ENCODE measurements around the gene AFF3.

Gene AFF3

GRCh38 chr2:99571954-99572353 is 570.4 kb downstream of the AFF3 start:
- DNase-seq, result no peak

- no peak for DNase-seq
These were observed 570.9 kb downstream of the AFF3 start for GRCh38 chr2:99571533-99571932.

DNA sequence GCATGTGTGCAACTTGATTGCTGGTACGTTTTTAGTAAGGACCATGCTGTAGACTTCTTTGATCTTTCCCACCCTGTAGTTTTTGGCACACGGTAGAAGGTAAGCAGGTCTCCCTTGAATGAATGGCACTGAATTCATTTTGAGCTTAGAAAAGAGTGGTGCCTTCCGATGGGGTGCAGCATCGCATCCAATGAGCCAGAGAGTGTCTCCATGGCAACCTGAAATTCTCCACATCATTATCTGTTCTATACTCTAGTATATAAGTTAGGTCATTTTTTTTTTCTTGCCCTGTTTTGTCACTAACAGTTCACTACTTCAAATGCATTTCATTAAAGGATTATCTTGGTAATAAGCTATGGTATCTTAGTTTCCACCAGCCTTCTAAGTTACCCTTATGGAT is 571.4 kb downstream of the AFF3 start:
- DNase-seq, result no peak

GRCh38 chr2:99569386-99569785 is 573.0 kb downstream of the AFF3 start:
- DNase-seq, result no peak

- no peak for DNase-seq
These were observed 577.2 kb downstream of the AFF3 start for GRCh38 chr2:99565227-99565626.

DNA sequence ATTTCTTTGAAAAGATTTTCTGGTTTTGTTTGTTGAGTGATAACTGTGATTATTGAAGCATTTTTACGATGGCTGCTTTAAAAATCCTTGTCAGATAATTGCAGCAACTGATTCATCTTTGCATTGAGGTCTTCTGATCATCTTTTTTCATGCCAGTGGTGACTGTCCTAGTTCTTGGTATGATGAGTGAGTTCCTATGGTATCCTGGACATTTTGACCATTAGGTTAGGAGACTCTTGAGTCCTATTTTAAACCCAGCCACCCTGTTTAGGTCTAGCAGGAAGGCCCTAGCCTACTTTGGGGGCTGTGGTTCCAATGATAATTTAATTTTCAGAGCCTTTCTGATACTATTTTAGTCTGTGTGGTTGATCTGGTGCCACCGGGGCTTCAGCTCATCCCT is 579.9 kb downstream of the AFF3 start:
- no peak for DNase-seq

DNA sequence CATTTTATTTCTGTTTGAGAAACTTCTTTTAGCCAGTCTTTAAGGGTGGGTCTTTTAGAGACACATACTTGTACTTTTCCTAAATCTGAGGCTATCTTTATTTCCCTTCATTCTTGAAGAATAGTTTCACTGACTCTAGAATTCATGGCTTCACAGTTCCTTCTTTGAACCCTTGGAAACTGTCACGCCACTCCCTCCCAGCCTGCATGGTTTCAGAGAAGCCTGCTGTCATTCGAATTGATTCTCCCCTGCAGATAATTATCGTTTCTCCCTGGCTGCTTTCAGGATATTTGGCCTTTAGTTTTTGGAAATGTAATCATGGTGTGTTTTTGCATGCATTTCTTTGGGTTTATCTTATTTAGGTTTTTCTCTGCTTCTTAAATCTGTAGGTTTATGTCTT is 580.6 kb downstream of the AFF3 start:
- DNase-seq, result no peak

- DNase-seq, result peak; percentile 70 to 85 (median 79)
These were observed 583.2 kb downstream of the AFF3 start for GRCh38 chr2:99559075-99559662.

DNA sequence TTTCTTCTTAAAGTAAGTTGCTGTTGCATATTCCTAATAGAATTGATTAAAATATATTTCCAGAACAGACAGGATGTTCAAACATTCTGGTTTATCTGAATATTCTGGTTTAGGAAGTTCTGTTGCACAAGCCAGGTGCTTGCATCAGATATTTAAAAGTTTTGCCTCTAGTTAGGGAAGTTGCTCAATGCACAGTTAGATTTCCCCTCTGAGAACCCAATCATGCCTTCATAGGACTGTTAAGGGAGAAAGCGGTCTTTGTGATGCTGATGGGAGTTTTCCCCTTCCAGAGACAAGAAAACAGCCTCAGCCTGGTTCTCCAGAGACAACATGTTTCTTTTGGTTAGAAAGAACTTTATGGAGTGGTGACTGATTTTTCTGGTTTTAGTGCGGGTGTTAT is 587.0 kb downstream of the AFF3 start:
- no peak for DNase-seq

- no peak for DNase-seq
These were observed 587.5 kb downstream of the AFF3 start for GRCh38 chr2:99554871-99555270.

- DNase-seq, result no peak
These were observed 588.2 kb downstream of the AFF3 start for GRCh38 chr2:99554238-99554637.

GRCh38 chr2:99552529-99552928 is 589.9 kb downstream of the AFF3 start:
- no peak for DNase-seq

GRCh38 chr2:99550368-99550767 is 592.0 kb downstream of the AFF3 start:
- no peak for DNase-seq

DNA sequence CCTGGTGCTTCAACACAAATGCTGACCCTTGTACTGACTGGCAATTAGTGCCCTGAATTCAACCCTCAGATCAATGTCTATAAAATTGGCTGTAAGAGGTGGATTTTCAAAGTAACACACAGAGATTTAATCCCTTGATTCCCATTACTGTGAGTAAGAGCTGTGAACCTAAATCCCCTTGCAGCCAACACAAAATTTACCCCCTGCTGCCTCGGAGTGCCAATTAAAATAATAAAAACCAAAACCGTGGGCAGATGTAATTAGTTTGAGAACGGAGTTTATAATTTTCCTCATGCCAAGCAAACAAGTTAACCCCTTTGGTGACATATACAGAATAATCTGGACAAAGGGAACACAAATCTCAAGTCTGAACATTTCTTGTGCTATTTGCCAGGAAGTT is 596.8 kb downstream of the AFF3 start:
- DNase-seq, result no peak

DNA sequence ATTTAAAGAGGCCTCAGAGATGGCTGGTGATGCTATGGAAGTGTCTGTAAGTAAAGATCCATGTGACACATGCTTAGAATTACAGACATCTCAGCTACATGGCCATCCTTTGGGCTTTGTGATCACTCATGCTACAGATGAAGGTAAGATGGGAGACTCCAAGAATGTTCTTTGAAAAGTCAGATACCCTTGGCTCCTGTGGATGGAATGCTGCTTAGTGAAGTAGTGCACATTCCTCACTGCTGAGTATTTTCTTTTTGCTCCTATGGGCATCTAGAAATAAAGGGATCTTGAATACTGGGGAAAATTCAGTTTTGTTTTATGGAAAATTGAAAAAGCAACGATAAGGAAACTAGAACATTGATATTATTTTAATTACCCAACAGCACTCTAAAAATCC is 597.3 kb downstream of the AFF3 start:
- no peak for DNase-seq

DNA sequence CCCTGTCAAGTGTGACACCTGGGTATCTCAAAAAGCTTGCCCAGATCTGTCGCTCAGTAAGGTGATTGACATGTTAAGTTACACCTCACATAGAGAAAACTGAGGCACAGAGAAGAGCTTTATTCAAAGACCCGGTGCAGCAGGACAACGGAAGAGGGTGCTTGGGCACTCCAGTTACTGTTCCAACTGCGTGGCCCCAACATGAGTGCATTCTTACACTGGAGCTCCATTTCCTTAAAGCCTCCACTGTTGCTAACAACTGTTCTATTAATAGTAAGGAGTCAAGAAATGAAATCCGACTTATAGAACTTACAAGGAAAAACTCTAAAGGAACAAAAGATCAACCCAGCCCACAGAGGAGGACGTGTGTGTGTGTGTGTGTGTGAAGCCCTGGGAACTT is 597.8 kb downstream of the AFF3 start:
- no peak for DNase-seq

DNA sequence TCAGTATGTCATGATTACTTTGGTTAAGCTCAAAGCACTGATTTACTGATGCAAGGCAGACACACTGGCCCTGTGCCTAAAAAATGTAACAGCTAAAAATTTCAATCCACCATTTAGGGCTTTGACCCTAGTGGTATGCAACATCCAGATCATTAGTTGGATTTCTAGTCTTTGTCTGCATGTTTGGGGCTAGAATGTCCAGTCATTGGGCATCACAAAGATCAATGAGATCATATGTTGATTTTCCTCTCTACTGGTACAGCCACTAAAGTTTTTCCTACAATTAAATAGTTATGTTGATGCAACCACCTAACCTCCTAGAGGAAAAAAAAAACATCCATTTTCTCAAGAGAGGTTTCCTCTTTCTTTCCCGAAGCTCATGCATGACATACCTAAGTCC is 599.1 kb downstream of the AFF3 start:
- DNase-seq, result no peak

- no peak for DNase-seq
These were observed 604.4 kb downstream of the AFF3 start for GRCh38 chr2:99537910-99538485.

GRCh38 chr2:99524056-99524455 is 618.3 kb downstream of the AFF3 start:
- DNase-seq, result no peak

DNA sequence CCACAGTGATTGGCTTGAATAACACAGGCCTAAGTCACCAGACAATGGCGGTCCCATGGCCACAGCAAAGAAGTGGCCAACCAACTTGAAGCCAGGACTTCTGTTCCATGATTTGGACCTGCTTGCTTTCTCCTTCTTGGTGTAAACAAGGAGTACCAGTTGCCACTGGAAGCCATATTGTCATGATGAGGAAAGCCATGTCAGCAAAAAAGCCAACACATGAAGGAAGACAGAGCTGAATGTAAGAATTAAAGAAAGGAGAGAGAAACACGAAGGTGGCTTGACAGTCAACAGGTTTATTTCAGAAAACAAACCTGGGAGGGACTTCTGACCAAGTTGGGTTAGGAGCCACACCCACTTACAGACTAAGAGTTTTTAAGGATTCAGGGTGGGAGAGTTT is 620.2 kb downstream of the AFF3 start:
- DNase-seq, result no peak

DNA sequence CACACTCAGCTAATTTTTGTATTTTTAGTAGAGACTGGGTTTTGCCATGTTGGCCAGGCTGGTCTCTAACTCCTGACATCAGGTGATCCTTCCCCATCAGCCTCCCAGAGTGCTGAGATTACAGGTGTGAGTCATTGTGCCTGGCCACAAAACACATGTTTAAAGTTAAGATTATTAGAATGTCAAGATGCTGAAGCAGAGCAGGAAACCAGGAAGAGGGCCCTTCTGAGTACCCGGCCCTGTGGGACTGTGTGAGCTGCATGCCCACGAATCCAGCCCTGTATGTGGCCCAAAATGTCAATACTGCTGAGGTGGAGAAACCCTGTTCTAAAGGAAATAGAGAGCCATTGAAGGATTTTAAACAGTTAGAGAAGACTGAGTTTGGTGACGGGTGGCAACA is 621.6 kb downstream of the AFF3 start:
- DNase-seq, result no peak

DNA sequence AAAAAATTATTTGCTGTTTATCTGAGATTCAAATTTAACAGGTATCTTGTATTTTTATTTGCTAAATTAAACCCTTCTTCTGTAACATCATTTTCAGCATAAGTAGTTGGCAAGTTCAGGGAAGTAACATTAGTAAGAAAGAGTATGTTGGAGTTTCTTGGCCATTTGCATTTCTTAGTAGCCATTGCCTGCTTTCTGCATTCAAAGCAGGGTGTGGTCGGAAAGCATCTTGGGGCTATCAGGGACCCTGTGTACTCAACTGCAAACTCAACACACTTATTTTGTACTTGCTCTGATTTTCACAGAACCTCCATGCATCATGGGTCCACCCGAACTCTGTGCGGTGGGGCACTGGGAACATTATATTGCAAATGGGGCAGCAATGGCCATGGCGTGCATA is 622.2 kb downstream of the AFF3 start:
- no peak for DNase-seq

DNA sequence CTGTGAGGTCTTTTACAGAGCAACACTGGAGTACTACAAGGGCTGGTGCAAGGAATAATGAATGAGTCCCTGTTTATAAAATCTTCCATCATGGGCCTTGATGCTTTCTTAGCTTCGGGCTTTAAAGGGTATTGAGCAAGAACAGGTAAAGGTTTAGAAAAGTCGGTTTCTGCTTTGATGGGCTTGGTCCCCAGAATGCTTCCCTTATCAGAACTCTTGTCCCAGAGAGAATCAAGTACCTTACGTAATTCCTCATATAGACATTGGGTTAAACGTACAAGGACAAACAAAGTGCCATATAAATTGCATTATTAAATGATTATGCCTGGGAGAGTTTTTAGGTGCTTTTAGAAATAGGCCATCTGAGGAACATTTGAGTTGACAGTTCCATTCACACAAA is 628.0 kb downstream of the AFF3 start:
- DNase-seq, result no peak

GRCh38 chr2:99512181-99512591 is 630.2 kb downstream of the AFF3 start:
- DNase-seq, result no peak

- no peak for DNase-seq
These were observed 633.0 kb downstream of the AFF3 start for GRCh38 chr2:99509387-99509786.
